H1 (cell line): ENCODE results near the gene CRTC3. TPM values are rescaled to one million over a fixed set of nuclear protein-coding genes. Genes with fewer than 3 reads are reported as not detected.

Experiments used
- CTCF ChIA-PET: fragments of 300-600 bp; sonication (Branson Sonifier 250); formaldehyde crosslinking; loops from one replicate; lab custom pipeline; 2021; ENCODE audit not compliant: partially characterized antibody; lab: Charles Lee
- POLR2A ChIA-PET: fragments of 300-600 bp; sonication (Branson Sonifier 250); formaldehyde crosslinking; loops from one replicate; lab custom pipeline; 2021; ENCODE audit warnings: inconsistent platforms; ENCODE audit not compliant: partially characterized antibody; lab: Charles Lee
- DNase-seq, 2 experiments: peaks; one replicate each; pipeline versions ENCODE4 v3.0.0 to v3.0.0-alpha.2; 2010 to 2022; ENCODE audit warnings: low spot score in 2 of 2, low read depth in 1 of 2, mixed read lengths in 1 of 2
- FAIRE-seq: peaks from 2 replicates; lab custom pipeline; 2011; peaks lifted over from hg19 to GRCh38; lab: Jason Lieb, UNC
- H2AFZ ChIP-seq: 2 replicates; pipeline ENCODE4 v1.8.1; 2012; ENCODE audit warnings: low read length, inconsistent platforms
- H2AK5ac ChIP-seq: 2 replicates; pipeline ENCODE4 v1.6.1; 2013; ENCODE audit warnings: low read depth, low read length
- H2BK120ac ChIP-seq: replicated peaks from 2 replicates; pipeline ENCODE3; 2013; ENCODE audit warnings: low read depth, low read length, inconsistent platforms
- H2BK12ac ChIP-seq: 2 replicates; pipeline ENCODE4 v1.6.1; 2013; ENCODE audit warnings: low read depth, low read length
- H2BK15ac ChIP-seq: 2 replicates; pipeline ENCODE4 v1.6.1; 2013; ENCODE audit warnings: low read length
- H2BK20ac ChIP-seq: 2 replicates; pipeline ENCODE4 v1.6.1; 2013; ENCODE audit warnings: low read length
- H2BK5ac ChIP-seq: 2 replicates; pipeline ENCODE4 v1.6.1; 2013; ENCODE audit warnings: low read depth, low read length
- H3K14ac ChIP-seq: 2 replicates; pipeline ENCODE4 v1.6.1; 2013; ENCODE audit warnings: inconsistent platforms; ENCODE audit not compliant: insufficient read length
- H3K18ac ChIP-seq: 2 replicates; pipeline ENCODE4 v1.6.1; 2013; ENCODE audit warnings: low read length; ENCODE audit errors: extremely low read depth
- H3K23ac ChIP-seq: 2 replicates; pipeline ENCODE4 v1.6.1; 2013; ENCODE audit warnings: inconsistent platforms; ENCODE audit not compliant: insufficient read length
- H3K23me2 ChIP-seq: 2 replicates; pipeline ENCODE4 v1.6.1; 2013; ENCODE audit warnings: low read depth, low read length
- H3K27ac ChIP-seq: 2 replicates; pipeline ENCODE4 v1.6.1; 2011; ENCODE audit warnings: low read depth, low read length, inconsistent platforms
- H3K27me3 ChIP-seq, 4 experiments: replicated peaks in 1 of 4; 1 replicate in 1 of 4; 2 replicates in 3 of 4; pipeline versions ENCODE4 v1.6.1 to v1.8.1; 2011 to 2013; ENCODE audit warnings: low read length in 3 of 4, mild to moderate bottlenecking in 3 of 4, inconsistent platforms in 2 of 4, mixed read lengths in 2 of 4, moderate library complexity in 1 of 4; ENCODE audit not compliant: control insufficient read depth in 3 of 4, insufficient read depth in 3 of 4; ENCODE audit errors: extremely low read depth in 1 of 4
- H3K36me3 ChIP-seq, 4 experiments: 2 replicates each; pipeline versions ENCODE4 v1.6.1 to v1.8.1; 2011 to 2013; ENCODE audit warnings: mild to moderate bottlenecking in 4 of 4, low read length in 3 of 4, moderate library complexity in 2 of 4, control low read depth in 1 of 4, inconsistent platforms in 1 of 4; ENCODE audit not compliant: insufficient read depth in 4 of 4, control insufficient read depth in 2 of 4
- H3K4ac ChIP-seq: replicated peaks from 2 replicates; pipeline ENCODE3; 2013; ENCODE audit warnings: low read length, low read depth, mixed read lengths, inconsistent platforms; ENCODE audit not compliant: insufficient read length
- H3K4me1 ChIP-seq, 4 experiments: replicated peaks in 1 of 4; 1 replicate in 1 of 4; 2 replicates in 3 of 4; pipeline versions ENCODE4 v1.6.1 to v1.8.1; 2011 to 2013; ENCODE audit warnings: low read length in 3 of 4, inconsistent platforms in 2 of 4, mixed read lengths in 1 of 4; ENCODE audit not compliant: insufficient read depth in 4 of 4, control insufficient read depth in 3 of 4
- H3K4me2 ChIP-seq, 2 experiments: 2 replicates each; pipeline versions ENCODE4 v1.6.1 to v1.8.1; 2011 to 2013; ENCODE audit warnings: low read depth in 2 of 2, low read length in 2 of 2, control low read depth in 1 of 2, inconsistent platforms in 1 of 2, mild to moderate bottlenecking in 1 of 2; ENCODE audit not compliant: insufficient read depth in 1 of 2
- H3K4me3 ChIP-seq, 4 experiments: fragments of 200-600, 300-600 bp in 1 of 4; sonication (generic), shearing (Covaris generic), sonication (Bioruptor Twin) in 1 of 4; 2 replicates each; pipeline versions ENCODE4 v1.5.1 to v1.8.1; 2011 to 2016; ENCODE audit warnings: low read length in 4 of 4, low read depth in 3 of 4, control low read depth in 2 of 4, inconsistent platforms in 2 of 4, mild to moderate bottlenecking in 2 of 4, mixed read lengths in 1 of 4, moderate library complexity in 1 of 4; ENCODE audit not compliant: insufficient read depth in 2 of 4; ENCODE audit errors: extremely low read depth in 1 of 4
- H3K56ac ChIP-seq: replicated peaks from 2 replicates; pipeline ENCODE3; 2013; ENCODE audit warnings: low read depth, mild to moderate bottlenecking, mixed read lengths, low read length, inconsistent platforms; ENCODE audit not compliant: insufficient read length
- H3K79me1 ChIP-seq: 2 replicates; pipeline ENCODE4 v1.6.1; 2013; ENCODE audit warnings: low read depth, low read length, control low read depth
- H3K79me2 ChIP-seq, 2 experiments: 2 replicates each; pipeline versions ENCODE4 v1.6.1 to v1.8.1; 2012 to 2013; ENCODE audit warnings: low read length in 2 of 2, mild to moderate bottlenecking in 2 of 2, inconsistent platforms in 1 of 2; ENCODE audit not compliant: insufficient read depth in 2 of 2, control insufficient read depth in 1 of 2
- H3K9ac ChIP-seq, 4 experiments: replicated peaks in 1 of 4; 1 replicate in 1 of 4; 2 replicates in 3 of 4; pipeline versions ENCODE4 v1.6.1 to v1.8.1; 2011 to 2013; ENCODE audit warnings: low read depth in 3 of 4, low read length in 3 of 4, control low read depth in 2 of 4, mild to moderate bottlenecking in 2 of 4, moderate library complexity in 2 of 4, inconsistent platforms in 1 of 4; ENCODE audit errors: extremely low read depth in 1 of 4
- H3K9me3 ChIP-seq, 2 experiments: 2 replicates each; pipeline versions ENCODE4 v1.6.1 to v1.8.1; 2012 to 2013; ENCODE audit warnings: mild to moderate bottlenecking in 2 of 2, moderate library complexity in 2 of 2, control low read depth in 1 of 2, inconsistent platforms in 1 of 2, low read depth in 1 of 2, low read length in 1 of 2, mixed read lengths in 1 of 2; ENCODE audit not compliant: insufficient read depth in 2 of 2
- H4K20me1 ChIP-seq, 2 experiments: replicated peaks in 1 of 2; 2 replicates each; pipeline versions ENCODE3 to v1.8.1; 2011 to 2013; ENCODE audit warnings: inconsistent platforms in 2 of 2, low read length in 2 of 2, mild to moderate bottlenecking in 1 of 2; ENCODE audit not compliant: insufficient read depth in 2 of 2, control insufficient read depth in 1 of 2
- H4K5ac ChIP-seq: 2 replicates; pipeline ENCODE4 v1.6.1; 2013; ENCODE audit warnings: low read length, low read depth, mixed read lengths, inconsistent platforms; ENCODE audit not compliant: insufficient read length
- H4K8ac ChIP-seq: 2 replicates; pipeline ENCODE4 v1.8.0; 2013; ENCODE audit warnings: mild to moderate bottlenecking, moderate library complexity, low read length, inconsistent platforms; ENCODE audit not compliant: insufficient read depth; ENCODE audit errors: extremely low read depth
- H4K91ac ChIP-seq: replicated peaks from 2 replicates; pipeline ENCODE3; 2013; ENCODE audit warnings: low read length, mixed read lengths, inconsistent platforms; ENCODE audit not compliant: insufficient read length
- HDAC2 ChIP-seq, 2 experiments: fragments of 300-600 bp in 1 of 2; sonication (generic) in 1 of 2; IDR thresholded peaks; 2 replicates each; pipeline ENCODE4 v1.6.1; 2011 to 2012; ENCODE audit warnings: low read depth in 2 of 2, low read length in 2 of 2, mild to moderate bottlenecking in 2 of 2, moderate library complexity in 2 of 2, borderline replicate concordance in 1 of 2, inconsistent platforms in 1 of 2
- KDM1A ChIP-seq: fragments of 200-600, 300-600 bp; sonication (generic); IDR thresholded peaks from 2 replicates; pipeline ENCODE4 v1.7.1; 2016; ENCODE audit warnings: mild to moderate bottlenecking, low read length, borderline replicate concordance
- POLR2A ChIP-seq, 2 experiments: IDR thresholded peaks; 1 replicate in 1 of 2; 2 replicates in 1 of 2; pipeline ENCODE4 v1.6.1; 2011; ENCODE audit warnings: low read depth in 2 of 2, low read length in 2 of 2, mild to moderate bottlenecking in 2 of 2; ENCODE audit errors: control extremely low read depth in 1 of 2
- POLR2AphosphoS5 ChIP-seq: IDR thresholded peaks from 2 replicates; pipeline ENCODE4 v1.6.1; 2011; ENCODE audit warnings: low read depth, low read length
- SUZ12 ChIP-seq: fragments of 200-600 bp; sonication (generic); IDR thresholded peaks from 2 replicates; pipeline ENCODE4 v1.6.1; 2012; ENCODE audit warnings: mild to moderate bottlenecking, inconsistent platforms, low read length, moderate library complexity, mixed read lengths
- TEAD4 ChIP-seq: IDR thresholded peaks from 2 replicates; pipeline ENCODE4 v1.6.1; 2012; ENCODE audit warnings: low read depth, low read length, inconsistent platforms, mixed read lengths
- WGBS, 2 experiments: shearing (Covaris generic) in 1 of 2; methylation state at CpG; one replicate each; pipeline versions ENCODE4 v1.1.6 to v1.1.7; 2013 to 2015; ENCODE audit warnings: low lambda C conversion rate in 2 of 2, mixed read lengths in 2 of 2, inconsistent platforms in 1 of 2, low coverage in 1 of 2, missing lambda C conversion rate in 1 of 2; ENCODE audit not compliant: insufficient replicate concordance in 2 of 2, insufficient coverage in 1 of 2, insufficient read length in 1 of 2; ENCODE audit errors: extremely low coverage in 1 of 2, missing lambda C conversion rate in 1 of 2; 5-methylcytosine and 5-hydroxymethylcytosine counted together
- polyA plus RNA-seq, 7 experiments: library from polyadenylated mRNA; depleted of rRNA in 3 of 7; stranded (reverse) in 5 of 7; unstranded in 2 of 7; fragments of >200 nt in 5 of 7; fragments of 200-250 nt in 2 of 7; gene quantifications; 1 replicate in 5 of 7; 2 replicates in 1 of 7; 4 replicates in 1 of 7; pipeline versions ENCODE4 v1.2.1 to v1.2.3, GENCODE V29; 2011 to 2013; ENCODE audit warnings: missing spikeins in 2 of 7, mixed read lengths in 2 of 7
- total RNA-seq: library from RNA; stranded (reverse); fragmentation: NEBNext Ultra II Directional; extraction: Animal tissue kit (Norgen Biotek cat#: 25700); gene quantifications from 2 replicates; pipeline ENCODE4 v1.2.1, GENCODE V29; 2021

Gene CRTC3
- total and polyA plus RNA-seq, 2 of the 8 experiments (the other 6 are each of a cell fraction or from before 2014, with no cell fraction given) = 5.0 to 5.3 TPM

- no peak overlapping the region for H2AK5ac ChIP-seq
- H2BK5ac ChIP-seq = no peak overlapping the region
- no peak overlapping the region for H2BK20ac ChIP-seq
- H4K5ac ChIP-seq = no peak overlapping the region
- H3K4me1 ChIP-seq = peaks cover 0 to 6% (median 4%) of the 10 kb centered on the region in 4 experiments; a peak in 6 of 7 replicates
- H3K36me3 ChIP-seq = no peaks in the 10 kb centered on the region
- H3K27me3 ChIP-seq = no peaks in the 10 kb centered on the region
- H3K79me1 ChIP-seq = no peaks in the 10 kb centered on the region
- H2BK12ac ChIP-seq = no peak overlapping the region
- no peak for FAIRE-seq
- H2BK15ac ChIP-seq = no peak overlapping the region
- H3K27ac ChIP-seq = no peak overlapping the region
- H3K4me3 ChIP-seq = no peak overlapping the region
- DNase-seq = no peak
- H3K9me3 ChIP-seq = no peaks in the 10 kb centered on the region
- no peak overlapping the region for H4K8ac ChIP-seq
- H3K56ac ChIP-seq = no peak overlapping the region
- no peak overlapping the region for H3K18ac ChIP-seq
- ChIA-PET CTCF (interaction anchor here (0.8 kb wide), 1 partner anchor 303 kb away, joined by 3 read pairs; no protein-coding TSS in a partner anchor), POLR2A (no interaction called here)
- no peak overlapping the region for H4K91ac ChIP-seq
- no peak overlapping the region for H2BK120ac ChIP-seq
- no peaks in the 10 kb centered on the region for H4K20me1 ChIP-seq
- WGBS, 2 experiments = 92% methylated on average over 6 of the region's 6 CpGs; no CpG with 5 or more reads in 1 of the 2 experiments
- no peaks in the 10 kb centered on the region for H3K23me2 ChIP-seq
- no peak overlapping the region for H3K4me2 ChIP-seq
- H3K4ac ChIP-seq = no peak overlapping the region
- H3K23ac ChIP-seq = no peak overlapping the region
- H3K14ac ChIP-seq = no peak overlapping the region
- H3K9ac ChIP-seq = no peak overlapping the region
- TF ChIP-seq KDM1A = no peak
- TF ChIP-seq POLR2AphosphoS5 = no peak
- no peak for TF ChIP-seq POLR2A (IDR thresholded peaks at IDR 0.05; ENCODE audit: control extremely low read depth in 1 of 2, low read depth in 2 of 2, low read length in 2 of 2)
- TF ChIP-seq SUZ12 = no peak
- no peak for TF ChIP-seq HDAC2 (IDR thresholded peaks at IDR 0.05; ENCODE audit: borderline replicate concordance in 1 of 2, low read depth in 2 of 2, low read length in 2 of 2)
- no peak for TF ChIP-seq TEAD4
- H3K79me2 ChIP-seq = no peaks in the 10 kb centered on the region
- H2AFZ ChIP-seq = no peak overlapping the region
Measured at GRCh38 chr15:90596943-90597342, 67.2 kb downstream of the CRTC3 start.
